HT1080 (cell line): ENCODE results near the gene HLA-G. TPM values are rescaled to one million over a fixed set of nuclear protein-coding genes. Genes with fewer than 3 reads are reported as not detected.
"Not testable (repeated sequence)": the region's sequence is repeated elsewhere in the genome, so short reads cannot be mapped to it uniquely, and the experiment has no call there.

Experiments used
- DNase-seq: peaks from one replicate; pipeline ENCODE4 v3.0.0-alpha.2; 2015; ENCODE audit warnings: low read depth
- polyA plus RNA-seq, 2 experiments: library from polyadenylated mRNA; depleted of rRNA; stranded (reverse); fragments of >200 nt; gene quantifications; 2 replicates each; pipeline ENCODE4 v1.2.3, GENCODE V29; 2015
- total RNA-seq: library from RNA; depleted of rRNA; stranded (reverse); fragments of >200 nt; shearing (Covaris generic); gene quantifications from 2 replicates; pipeline ENCODE4 v1.2.3, GENCODE V29; 2014; rRNA removed

The HLA-G gene
- total RNA-seq, result not detected in 2 replicates
- not detected in 2 replicates for polyA plus RNA-seq (2015; cell fraction: cytosol; rRNA removed)
- not detected in 2 replicates for polyA plus RNA-seq (2015; cell fraction: nucleus; rRNA removed)

DNA sequence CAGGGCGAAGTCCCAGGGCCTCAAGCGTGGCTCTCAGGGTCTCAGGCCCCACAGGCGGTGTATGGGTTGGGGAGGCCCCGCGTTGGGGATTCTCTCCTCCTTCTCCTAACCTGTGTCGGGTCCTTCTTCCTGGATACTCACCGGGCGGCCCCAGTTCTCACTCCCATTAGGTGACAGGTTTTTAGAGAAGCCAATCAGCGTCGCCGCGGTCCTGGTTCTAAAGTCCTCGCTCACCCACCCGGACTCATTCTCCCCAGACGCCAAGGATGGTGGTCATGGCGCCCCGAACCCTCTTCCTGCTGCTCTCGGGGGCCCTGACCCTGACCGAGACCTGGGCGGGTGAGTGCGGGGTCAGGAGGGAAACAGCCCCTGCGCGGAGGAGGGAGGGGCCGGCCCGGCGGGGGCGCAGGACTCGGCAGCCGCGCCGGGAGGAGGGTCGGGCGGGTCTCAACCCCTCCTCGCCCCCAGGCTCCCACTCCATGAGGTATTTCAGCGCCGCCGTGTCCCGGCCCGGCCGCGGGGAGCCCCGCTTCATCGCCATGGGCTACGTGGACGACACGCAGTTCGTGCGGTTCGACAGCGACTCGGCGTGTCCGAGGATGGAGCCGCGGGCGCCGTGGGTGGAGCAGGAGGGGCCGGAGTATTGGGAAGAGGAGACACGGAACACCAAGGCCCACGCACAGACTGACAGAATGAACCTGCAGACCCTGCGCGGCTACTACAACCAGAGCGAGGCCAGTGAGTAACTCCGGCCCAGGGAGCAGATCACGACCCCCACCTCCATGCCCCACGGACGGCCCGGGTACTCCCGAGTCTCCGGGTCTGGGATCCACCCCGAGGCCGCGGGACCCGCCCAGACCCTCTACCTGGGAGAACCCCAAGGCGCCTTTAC is at the start of gene HLA-G:
TSS of gene HLA-G (plus strand) at position 247 of the 892 bp plus-strand sequence. CDS start at position 267, 20 bp downstream.
- DNase-seq, result no peak

DNA sequence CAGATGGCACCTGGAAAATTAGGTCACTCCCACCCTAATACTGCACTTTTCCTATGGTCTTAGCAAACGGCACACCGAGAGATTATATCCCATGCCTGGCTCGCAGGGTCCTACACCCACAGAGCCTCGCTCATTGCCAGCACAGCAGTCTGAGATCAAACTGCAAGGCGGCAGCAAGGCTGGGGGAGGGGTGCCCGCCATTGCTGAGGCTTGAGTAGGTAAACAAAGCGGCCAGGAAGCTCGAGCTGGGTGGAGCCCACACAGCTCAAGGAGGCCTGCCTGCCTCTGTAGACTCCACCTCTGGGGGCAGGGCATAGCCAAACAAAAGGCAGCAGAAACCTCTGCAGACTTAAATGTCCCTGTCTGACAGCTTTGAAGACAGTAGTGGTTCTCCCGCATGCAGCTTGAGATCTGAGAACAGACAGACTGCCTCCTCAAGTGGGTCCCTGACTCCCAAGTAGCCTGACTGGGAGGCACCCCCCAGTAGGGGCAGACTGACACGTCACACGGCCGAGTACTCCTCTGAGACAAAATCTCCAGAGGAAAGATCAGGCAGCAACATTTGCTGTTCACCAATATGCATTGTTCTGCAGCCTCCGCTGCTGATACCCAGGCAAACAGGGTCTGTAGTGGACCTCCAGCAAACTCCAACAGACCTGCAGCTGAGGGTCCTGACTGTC is 47.5 kb upstream of the HLA-G start:
- DNase-seq, result not testable (repeated sequence)

DNA sequence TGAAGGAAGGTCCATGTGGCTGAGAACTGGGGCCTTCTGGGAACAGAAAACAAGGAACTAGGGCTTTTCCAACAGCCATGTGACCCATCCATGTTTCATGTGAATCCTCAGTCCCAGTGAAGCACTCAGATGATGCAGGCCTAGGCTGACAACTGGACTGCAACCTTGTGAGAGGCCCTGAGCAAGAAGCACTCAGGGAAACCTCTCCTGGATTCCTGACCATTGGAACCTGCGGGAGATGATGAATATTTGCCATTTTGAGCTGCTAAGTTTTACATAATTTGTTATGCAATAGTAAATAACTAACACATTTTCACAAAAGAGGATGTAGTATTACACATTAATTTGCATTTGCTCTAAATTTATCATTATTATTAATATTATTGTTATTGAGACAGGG is 38.4 kb upstream of the HLA-G start:
- no peak for DNase-seq

DNA sequence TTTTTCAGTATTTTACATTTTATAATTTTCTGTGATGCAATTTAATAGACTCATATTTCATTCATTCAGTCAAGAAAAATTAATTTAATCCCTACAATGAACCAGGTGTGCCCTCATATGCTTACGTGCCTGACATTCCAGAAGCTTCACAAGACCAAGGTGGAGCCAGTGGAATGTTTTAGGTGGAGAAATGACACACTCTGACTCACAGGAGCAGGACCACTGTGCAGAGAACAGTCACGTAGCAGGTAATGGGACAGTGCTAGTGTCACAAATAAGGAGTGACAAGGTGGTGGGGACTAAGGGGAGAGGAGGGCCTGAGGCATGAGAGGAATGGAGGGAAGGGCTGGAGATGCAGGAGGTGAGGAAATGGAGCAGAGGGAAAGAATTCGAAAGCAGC is 37.0 kb upstream of the HLA-G start:
- DNase-seq, result no peak

DNA sequence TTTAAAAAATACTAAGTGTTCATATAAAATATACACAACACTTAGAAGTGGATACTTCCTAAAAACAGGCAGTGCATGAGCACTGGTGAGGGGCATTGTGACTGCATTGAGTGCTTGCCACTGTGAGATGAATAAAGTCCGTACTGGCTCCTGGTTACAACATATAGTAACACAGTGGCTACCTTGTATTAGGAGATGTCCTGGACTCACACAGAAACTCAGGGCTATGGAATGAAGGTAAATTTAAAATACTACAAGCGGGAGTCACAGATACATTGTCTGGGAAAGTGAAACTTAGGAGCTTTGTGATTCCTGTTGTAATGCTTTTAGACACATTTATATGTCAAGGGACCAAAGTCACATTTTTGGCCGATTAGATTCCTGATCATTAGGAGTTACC is 36.5 kb upstream of the HLA-G start:
- no peak for DNase-seq

DNA sequence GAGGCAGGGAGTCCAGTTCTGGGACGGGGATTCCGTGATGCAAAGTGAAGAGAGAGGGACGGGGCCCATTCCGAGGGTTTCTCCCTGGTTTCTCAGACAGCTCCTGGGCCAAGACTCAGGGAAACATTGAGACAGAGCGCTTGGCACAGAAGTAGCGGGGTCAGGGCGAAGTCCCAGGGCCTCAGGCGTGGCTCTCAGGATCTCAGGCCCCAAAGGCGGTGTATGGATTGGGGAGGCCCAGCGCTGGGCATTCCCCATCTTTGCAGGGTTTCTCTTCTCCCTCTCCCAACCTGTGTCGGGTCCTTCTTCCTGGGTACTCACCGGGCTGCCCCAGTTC is 35.9 kb upstream of the HLA-G start:
- no peak for DNase-seq

DNA sequence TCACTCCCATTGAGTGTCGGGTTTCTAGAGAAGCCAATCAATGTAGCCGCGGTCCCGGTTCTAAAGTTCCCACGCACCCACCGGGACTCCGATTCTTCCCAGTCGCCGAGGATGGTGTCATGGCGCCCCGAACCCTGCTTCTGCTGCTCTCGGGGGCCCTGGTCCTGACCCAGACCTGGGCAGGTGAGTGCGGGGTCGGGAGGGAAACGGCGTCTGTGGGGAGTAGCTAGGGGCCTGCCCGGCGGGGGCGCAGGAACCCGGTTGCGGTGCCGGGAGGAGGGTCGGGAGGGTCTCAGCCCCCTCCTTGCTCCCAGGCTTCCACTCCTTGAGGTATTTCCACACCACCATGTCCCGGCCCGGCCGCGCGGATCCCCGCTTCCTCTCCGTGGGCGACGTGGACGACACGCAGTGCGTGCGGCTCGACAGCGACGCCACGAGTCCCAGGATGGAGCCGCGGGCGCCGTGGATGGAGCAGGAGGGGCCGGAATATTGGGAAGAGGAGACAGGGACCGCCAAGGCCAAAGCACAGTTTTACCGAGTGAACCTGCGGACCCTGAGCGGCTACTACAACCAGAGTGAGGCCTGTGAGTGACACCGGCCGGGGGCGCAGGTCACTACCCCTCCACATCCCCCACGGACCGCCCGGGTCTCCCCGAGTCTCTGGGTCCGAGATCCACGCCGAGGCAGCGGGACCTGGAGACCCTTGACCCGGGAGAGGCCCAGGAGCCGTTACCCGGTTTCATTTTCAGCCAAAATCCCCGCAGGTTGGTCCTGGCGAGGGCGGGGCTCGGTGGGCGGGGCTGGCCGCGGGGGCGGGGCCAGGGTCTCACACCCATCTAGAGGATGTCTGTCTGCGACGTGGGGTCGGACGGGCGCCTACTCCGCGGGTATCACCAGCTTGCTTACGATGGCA is 35.2 kb upstream of the HLA-G start:
- DNase-seq, result no peak

DNA sequence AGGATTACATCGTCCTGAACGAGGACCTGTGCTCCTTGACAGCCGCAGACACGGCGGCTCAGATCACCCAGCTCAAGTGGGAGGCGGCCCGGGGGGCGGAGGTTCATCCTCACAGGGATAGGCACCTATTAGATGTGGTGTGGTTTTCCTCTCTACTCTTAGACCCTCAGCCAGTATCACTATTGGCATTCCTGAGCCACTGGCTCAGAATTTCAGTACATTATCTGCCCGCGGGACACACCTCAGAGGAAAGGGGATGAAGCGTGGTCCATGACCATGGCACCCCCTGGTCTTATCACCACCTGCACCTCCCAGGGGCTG is 34.6 kb upstream of the HLA-G start:
- DNase-seq, result no peak

DNA sequence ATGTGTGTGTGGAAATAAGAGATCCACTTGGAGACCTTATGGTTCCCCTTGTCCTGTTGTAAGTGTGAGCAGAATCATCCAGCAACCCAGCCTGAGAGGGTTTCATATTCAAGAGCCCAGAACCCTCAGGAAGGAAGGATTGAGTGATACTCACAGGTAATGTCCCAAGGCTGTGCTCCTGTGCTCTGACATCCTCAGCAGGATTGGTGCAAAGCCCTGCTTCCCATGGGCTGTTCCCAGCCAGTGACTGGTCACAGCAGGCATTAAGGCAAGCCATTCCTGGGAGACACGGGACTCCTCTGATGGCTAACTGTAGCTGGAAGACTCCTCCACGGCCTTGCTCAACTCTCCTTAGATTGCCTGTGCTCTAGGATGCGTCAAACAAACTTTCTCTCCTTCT is 33.8 kb upstream of the HLA-G start:
- no peak for DNase-seq

DNA sequence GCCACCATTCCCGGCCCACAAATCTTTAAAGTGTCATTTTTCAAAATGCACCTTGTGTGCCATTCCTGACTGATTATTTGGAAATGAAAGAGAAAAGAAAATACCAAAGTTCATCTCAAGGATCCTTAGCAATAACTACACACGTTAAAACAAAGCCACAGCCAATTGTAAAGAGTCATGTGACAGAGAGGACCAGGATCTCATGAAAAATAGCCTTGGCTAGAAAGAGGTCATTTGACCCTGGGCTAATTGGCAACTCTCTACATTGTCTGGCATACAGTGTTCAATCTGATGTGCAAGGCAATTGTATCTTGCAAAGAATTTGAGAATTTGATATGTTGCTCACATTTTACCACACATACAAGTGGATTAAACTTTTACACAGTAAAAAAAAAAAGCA is 31.6 kb upstream of the HLA-G start:
- DNase-seq, result no peak

DNA sequence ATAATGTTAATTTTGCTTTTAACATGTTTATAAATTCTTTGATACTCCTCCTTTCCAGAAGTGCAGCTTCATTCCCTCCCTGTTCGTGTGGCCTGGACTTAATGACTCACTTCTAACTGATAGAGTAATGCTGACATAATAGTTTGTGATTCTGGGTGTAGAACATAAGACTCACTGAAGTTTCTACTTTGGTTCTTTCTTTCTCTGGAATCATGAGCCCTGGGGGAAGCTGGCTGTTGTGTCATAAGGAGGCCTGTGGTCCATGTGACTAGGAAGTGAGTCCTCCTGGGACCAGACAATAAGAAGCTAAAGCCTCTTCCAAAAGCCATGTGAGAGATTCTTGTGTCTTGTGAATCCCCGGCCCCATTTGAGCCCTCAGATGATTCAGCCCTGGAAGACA is 30.5 kb upstream of the HLA-G start:
- peak; percentile 70 for DNase-seq

DNA sequence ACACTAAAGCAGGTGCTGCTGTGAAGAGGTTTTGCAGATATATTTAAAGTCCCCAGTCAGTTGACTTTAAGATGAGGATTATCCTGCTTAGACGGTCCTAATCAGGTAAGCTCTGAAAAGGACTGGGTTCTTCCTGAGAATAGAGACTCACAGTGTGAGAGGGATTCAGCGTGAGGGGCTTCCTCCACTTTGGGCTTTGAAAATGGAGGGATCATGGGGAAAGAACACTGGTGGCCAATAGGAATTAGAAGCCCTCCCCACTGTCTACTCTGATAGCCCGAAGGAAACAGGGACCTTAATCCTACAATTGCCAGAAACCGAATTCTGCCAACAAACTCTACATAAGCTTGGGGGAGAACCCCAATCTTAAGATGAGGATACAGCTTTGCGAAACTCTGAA is 29.7 kb upstream of the HLA-G start:
- DNase-seq, result no peak

DNA sequence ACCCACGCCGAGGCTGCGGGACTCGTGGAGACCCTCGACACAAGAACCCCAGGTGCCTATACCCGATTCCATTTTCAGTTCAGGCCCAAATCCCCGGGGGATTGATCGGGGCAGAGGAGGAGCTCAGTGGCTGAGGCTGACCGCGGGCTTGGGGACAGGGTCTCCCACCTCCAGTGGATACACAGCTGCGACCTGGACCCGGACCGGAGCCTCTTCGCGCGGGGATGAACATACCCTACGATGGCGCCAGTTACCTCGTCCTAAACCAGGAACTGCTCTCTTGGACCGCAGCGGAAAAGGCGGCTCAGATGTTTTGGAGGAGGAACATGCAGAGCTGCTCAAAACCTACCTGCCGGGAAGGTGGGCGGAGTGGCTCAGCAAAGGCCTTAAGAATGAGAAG is 27.4 kb upstream of the HLA-G start:
- no peak for DNase-seq

DNA sequence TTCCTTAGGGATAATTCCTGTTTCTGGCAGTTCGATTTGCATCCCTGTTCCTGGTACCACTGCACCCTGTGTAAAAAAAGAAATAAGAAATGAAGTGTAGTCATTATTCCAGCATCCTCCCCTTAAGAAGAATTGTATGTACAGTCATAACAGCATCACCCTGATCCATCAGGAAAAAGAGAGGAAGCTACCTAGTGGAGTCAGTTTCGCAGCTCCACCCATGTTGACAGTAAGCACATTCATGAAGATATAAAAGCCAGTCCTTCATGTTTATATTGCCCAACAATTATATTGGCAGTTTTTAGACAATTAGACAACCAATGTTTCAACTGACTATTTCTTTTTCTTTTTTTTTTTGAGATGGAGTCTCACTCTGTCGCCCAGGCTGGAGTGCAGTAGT is 21.2 kb upstream of the HLA-G start:
- DNase-seq, result no peak

DNA sequence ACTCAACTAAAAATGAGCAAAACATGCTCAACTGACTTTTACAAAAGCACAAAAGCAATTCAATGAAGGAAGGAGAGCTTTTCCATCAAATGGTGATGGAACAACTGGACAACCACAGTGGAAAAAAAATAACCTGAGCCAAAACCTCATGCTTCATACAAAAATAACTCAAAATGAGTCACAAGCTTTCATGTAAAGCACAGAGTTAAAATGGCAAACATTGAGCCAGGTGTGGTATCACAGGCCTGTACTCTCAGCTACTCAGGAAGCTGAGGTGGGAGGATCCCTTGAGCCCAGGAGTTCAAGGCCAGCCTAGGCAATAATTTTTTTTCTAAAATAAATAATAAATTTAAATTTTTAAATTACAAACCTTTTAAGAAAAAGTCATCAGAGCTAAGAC is 18.4 kb upstream of the HLA-G start:
- no peak for DNase-seq

DNA sequence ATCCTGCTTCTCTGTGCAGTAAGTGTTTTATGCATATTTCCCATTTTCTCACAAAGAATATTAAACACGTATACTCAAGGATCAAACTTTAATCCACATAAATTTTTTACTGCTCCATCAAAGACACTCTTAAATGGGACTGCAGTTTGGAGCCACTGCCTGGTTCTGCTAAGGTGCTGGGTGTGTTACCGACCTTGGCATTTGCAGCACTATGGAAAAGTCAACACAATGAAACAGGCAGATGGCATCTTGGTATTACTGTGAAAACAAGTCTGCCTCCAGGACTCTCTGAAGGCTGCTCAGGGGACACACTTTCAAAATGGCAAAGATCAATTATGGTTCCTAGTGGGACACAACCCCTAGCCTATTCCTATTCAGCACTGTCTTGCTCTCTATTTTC is 17.3 kb upstream of the HLA-G start:
- no peak for DNase-seq

DNA sequence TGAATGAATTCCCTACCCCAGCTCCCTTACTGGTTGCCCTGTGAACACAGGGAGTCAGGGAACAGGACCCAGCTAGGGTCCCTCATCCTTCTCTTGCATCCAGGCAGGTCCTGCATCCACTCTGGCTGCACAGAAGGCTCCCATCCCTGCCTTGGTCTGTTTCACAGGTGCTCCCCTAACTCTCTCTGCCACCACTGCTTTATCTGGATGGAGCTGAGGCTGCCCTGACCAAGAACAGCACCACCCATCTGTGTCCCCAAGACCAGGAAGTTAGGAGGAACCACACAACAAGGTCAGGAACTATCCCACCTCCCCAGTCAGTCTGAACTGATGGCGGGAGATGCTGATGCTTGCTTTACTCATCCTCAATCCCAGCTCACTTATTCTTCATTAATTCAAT is 16.2 kb upstream of the HLA-G start:
- DNase-seq, result no peak

DNA sequence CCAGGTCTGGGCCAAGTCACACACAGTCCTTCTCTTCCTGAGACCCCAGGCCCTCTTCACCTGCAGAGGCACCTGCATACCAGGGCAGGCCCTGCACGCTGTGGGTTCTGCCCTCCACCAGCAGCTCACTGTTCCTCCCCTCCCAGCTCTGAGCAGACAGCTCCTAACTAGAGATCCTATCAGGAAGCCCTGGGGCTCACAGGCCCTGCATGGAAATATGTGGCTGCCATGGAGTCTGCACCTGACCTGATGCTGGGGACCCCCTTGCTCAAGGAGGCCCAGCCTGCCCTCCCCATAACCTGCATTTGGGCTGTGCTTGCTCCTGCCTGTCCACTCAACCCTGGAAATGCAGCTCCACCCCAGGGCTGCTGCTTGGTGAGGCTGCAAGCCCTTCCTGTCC is 14.6 kb upstream of the HLA-G start:
- no peak for DNase-seq

DNA sequence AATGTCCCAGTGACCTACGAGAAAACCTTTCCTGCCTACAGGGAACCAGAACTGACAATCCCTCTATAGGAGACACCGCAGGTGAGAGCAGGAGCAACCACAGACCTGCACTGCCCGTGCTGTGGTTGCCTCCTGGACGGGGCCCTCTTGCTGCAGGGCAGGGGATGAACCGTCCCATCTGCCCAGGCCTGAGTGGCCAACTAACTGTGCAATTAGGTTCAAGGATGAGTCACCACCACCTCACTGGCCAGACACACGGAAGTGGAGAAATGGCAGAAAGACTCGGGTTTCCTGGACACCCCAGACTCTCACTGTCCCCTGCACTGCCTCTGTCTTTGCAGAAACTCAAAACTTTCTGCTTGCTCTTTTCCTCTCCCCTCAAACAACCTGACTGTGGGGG is 13.8 kb upstream of the HLA-G start:
- DNase-seq, result peak; percentile 72

DNA sequence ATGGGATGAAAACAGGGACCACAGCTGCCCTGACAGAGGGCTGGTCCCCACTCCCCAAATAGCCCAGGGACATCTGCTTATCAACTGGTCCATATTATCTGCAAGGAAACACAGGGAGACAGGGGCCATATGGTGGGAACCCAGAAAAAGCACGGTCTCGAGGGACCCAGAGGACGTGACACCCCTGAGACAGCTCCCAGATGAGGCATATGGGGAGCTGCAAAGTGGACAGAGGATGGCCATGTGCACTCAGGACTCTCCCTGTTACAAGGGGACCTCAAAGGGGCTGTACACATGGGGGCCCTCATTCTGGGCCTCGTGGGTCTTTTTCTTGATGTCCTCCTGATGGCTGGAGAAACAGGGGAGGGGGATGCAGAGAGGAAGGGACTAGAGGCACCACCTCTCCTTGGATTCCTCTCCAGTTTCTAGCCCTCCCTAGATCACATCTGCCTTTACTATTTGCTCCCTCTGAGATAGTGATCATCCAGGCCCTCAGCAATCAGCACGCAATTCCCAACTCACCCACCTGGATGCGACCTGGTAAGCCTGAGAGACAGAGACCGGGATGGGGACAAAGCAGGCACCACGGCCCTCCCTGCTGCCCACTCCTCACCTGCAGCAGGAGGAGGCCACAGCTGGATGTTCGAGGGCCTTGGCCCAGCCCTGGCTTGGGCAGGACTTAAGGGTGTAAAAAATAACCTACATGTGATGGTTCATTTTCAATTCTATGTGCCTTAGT is 13.1 kb upstream of the HLA-G start:
- DNase-seq, result no peak

DNA sequence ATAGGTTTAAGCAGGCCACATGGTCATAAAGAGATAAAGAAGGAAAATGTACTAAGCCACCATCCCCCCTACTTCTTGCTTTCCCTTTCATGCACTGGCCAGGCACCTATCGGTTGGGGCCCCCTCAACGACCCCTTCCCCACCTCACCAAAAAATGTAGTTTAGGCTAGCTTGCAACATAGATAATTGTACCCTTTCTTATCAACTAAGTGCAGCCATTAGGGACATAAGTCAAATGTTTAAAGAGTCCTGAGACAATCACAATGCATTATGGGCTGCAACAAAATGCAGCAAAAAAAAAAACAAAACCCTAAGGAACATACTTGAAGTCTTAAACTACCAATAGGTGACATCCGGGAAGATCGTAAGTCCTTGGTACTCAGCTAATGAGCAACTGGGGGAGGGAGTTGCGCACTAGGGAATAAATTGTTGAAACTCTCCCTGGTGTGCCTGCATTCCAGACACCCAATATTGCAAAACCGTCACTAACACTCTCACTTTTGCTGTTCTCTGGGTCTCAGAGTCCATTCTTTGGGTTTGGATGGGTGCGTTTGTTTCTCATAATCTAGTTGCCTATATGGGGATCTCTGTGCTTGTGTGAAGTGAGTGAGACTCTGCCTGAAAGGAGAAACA is 12.4 kb upstream of the HLA-G start:
- no peak for DNase-seq
